Peyer's patch (tissue), 4 donors: ENCODE results near the gene LBH.

ENCODE experiments used
- POLR2A ChIP-seq, 2 donors: fragments of 450-650 bp; IDR thresholded peaks; one replicate each; pipeline ENCODE4 v1.5.1; 2017; ENCODE audit warnings: antibody characterized with exemption in 2 of 2, mild to moderate bottlenecking in 2 of 2, moderate library complexity in 2 of 2
- TF ChIP-seq, protein P1 (sequence below), 6 experiments: fragments of 450-650 bp in 4 of 6; fragments of 200-600 bp in 2 of 6; sonication (generic) in 1 of 6; IDR thresholded peaks; one replicate each; pipeline ENCODE4 v1.5.1; 2017 to 2019; ENCODE audit warnings: antibody characterized with exemption in 6 of 6, mild to moderate bottlenecking in 3 of 6, moderate library complexity in 1 of 6

DNA sequence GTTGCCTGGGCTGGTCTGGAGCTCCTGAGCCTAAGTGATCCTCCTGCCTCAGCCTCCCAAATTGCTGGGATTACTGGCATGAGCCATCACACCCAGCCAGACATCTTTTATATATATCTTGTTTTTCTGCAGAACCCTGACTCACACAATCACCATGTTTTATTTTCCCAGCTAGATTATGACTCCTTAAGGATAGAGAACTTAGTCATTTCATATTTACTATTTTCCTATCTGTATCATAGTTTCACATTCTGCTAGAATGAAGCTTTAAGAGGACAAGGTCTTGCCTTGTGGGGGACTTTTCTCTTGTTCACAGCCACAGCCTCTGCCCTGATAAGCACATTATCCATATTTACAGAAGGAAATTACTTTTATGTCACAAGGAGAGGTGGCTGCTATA lies 73.9 kb downstream of the LBH start:
- TF ChIP-seq, protein P1, sequence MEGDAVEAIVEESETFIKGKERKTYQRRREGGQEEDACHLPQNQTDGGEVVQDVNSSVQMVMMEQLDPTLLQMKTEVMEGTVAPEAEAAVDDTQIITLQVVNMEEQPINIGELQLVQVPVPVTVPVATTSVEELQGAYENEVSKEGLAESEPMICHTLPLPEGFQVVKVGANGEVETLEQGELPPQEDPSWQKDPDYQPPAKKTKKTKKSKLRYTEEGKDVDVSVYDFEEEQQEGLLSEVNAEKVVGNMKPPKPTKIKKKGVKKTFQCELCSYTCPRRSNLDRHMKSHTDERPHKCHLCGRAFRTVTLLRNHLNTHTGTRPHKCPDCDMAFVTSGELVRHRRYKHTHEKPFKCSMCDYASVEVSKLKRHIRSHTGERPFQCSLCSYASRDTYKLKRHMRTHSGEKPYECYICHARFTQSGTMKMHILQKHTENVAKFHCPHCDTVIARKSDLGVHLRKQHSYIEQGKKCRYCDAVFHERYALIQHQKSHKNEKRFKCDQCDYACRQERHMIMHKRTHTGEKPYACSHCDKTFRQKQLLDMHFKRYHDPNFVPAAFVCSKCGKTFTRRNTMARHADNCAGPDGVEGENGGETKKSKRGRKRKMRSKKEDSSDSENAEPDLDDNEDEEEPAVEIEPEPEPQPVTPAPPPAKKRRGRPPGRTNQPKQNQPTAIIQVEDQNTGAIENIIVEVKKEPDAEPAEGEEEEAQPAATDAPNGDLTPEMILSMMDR (IDR thresholded peaks at IDR 0.05): no peak
- TF ChIP-seq POLR2A (IDR thresholded peaks at IDR 0.05): no peak
